ENCODE measurements around the gene JPH3.
"Not testable (repeated sequence)": the region's sequence is repeated elsewhere in the genome, so short reads cannot be mapped to it uniquely, and the experiment has no call there.

The JPH3 gene

DNA sequence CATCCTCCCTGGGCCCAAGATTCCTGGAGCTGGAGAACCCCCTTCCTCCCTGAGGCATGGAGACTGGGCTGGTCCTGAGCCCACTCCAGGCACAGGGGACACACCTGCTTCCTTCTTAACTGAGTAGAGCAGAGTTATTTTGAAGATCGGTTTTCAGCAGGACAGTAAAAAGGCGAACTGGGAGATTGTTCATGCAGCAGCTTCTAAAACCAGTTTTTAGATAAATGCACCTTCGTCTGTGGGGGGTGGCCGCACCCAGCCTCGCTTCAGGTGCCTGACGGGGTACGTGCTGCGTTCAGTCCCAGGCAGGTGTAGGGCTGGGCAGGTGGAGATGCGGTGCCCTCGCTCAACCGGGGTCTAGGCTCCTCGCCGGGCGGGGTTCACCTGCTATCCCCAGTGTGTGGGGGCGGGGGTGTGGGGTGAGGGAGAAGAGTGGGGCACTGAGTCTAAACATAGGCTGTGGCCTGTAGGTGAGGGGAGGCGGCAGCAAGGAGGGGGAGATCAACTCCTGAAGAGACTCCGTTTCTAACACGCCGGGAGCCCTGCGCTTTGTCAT lies 69.5 kb downstream of the JPH3 start:
- Histone ChIP-seq H3K9ac (ENCODE audit: low read depth, low read length) (no peak overlapping the region), H3K4me1 (ENCODE audit: control insufficient read depth, insufficient read depth, low read length) (peaks cover 4% of the 10 kb centered on the region; the same call in 1 of the 2 replicates), H3K36me3 (ENCODE audit: control insufficient read depth, insufficient read depth, low read length) (no peaks in the 10 kb centered on the region), H3K27ac (ENCODE audit: low read depth, low read length) (no peak overlapping the region), H3K9me3 (ENCODE audit: control insufficient read depth, insufficient read depth, low read length) (no peaks in the 10 kb centered on the region), H3K4me3 (ENCODE audit: low read depth, low read length) (no peak overlapping the region), H3K27me3 (ENCODE audit: control insufficient read depth, insufficient read depth, low read length) (no peaks in the 10 kb centered on the region)

DNA sequence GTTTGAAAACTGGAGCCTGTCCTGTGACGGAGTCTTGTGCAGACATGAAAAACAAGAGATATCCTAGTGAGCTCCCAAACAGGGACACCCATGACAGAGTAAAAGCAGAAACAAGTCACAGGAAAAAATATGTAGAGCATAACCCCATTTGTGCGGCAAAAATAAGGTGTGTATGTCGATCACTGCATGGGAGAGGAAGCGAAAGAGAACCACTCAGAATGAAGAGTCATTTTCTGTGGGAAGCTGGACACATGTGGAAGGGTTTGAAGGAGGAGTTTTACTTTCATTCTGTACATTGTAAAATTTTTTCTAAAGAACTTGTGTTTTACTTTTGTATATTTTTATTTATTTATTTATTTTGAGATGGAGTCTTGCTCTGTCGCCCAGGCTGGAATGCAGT lies 72.1 kb downstream of the JPH3 start:
- H3K36me3 ChIP-seq (ENCODE audit: control insufficient read depth, insufficient read depth, low read length), result no peaks in the 10 kb centered on the region
- H3K9ac ChIP-seq (ENCODE audit: low read depth, low read length), result no peak overlapping the region
- no peak overlapping the region for H3K4me3 ChIP-seq (ENCODE audit: low read depth, low read length)
- H3K27me3 ChIP-seq (ENCODE audit: control insufficient read depth, insufficient read depth, low read length), result no peaks in the 10 kb centered on the region
- peaks cover 4% of the 10 kb centered on the region; the same call in 1 of the 2 replicates for H3K4me1 ChIP-seq (ENCODE audit: control insufficient read depth, insufficient read depth, low read length)
- H3K9me3 ChIP-seq (ENCODE audit: control insufficient read depth, insufficient read depth, low read length), result no peaks in the 10 kb centered on the region
- H3K27ac ChIP-seq (ENCODE audit: low read depth, low read length), result no peak overlapping the region

DNA sequence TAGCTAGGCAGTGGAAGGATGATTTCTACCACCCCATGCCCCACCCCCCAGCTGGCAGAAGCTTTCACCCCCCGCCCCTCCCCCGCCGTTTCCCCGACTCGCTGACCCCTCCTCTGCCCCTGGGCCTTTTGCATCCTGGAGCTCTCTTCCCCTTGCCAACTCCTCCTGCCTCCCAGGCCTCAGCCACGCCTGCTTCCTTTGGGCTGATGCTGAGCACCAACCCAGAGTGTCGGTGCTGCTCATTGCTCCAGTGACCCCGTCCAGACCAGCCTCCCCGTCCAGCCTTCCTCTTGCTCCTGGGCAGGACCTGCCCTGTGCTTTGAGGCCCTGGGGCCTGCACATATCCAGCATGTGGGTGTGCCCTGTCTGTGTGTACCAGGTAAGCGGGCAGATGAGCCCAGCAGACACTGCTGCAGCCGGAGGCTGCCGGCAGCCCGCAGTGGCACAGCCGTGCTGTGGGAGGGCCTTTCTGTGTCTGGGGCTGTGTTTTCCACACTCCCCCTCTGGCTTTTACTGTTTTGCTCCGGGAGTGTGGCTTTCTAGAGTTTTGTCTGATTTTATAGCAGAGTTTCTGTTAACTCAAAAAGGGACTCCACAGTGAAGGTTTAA lies 72.9 kb downstream of the JPH3 start:
- no peaks in the 10 kb centered on the region for H3K27me3 ChIP-seq (ENCODE audit: control insufficient read depth, insufficient read depth, low read length)
- H3K4me3 ChIP-seq (ENCODE audit: low read depth, low read length), result no peak overlapping the region
- H3K27ac ChIP-seq (ENCODE audit: low read depth, low read length), result no peak overlapping the region
- no peaks in the 10 kb centered on the region for H3K9me3 ChIP-seq (ENCODE audit: control insufficient read depth, insufficient read depth, low read length)
- H3K9ac ChIP-seq (ENCODE audit: low read depth, low read length), result no peak overlapping the region
- H3K36me3 ChIP-seq (ENCODE audit: control insufficient read depth, insufficient read depth, low read length), result no peaks in the 10 kb centered on the region
- H3K4me1 ChIP-seq (ENCODE audit: control insufficient read depth, insufficient read depth, low read length), result peaks cover 4% of the 10 kb centered on the region; the same call in 1 of the 2 replicates

DNA sequence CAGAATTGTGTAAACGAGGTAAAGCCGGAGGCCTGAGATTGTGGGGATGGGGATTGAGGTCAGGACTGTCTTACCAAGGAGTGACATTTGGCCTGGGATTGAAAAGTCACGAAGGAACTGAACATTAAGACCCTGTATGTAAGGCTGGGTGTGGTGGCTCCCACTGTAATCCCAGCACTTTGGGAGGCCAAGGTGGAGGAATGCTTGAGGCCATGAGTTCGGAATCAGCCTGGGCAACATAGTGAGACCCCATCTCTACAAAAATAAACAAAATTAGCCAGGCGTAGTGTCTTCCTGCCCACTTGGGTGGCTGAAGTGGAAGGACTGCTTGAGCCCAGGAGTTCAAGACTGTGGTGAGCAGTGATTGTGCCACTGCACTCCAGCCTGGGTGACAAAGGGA lies 75.5 kb downstream of the JPH3 start:
- Histone ChIP-seq H3K9ac (ENCODE audit: low read depth, low read length) (no peak overlapping the region), H3K9me3 (ENCODE audit: control insufficient read depth, insufficient read depth, low read length) (no peaks in the 10 kb centered on the region), H3K4me3 (ENCODE audit: low read depth, low read length) (no peak overlapping the region), H3K4me1 (ENCODE audit: control insufficient read depth, insufficient read depth, low read length) (peaks cover 4% of the 10 kb centered on the region; the same call in 1 of the 2 replicates), H3K27me3 (ENCODE audit: control insufficient read depth, insufficient read depth, low read length) (no peaks in the 10 kb centered on the region), H3K36me3 (ENCODE audit: control insufficient read depth, insufficient read depth, low read length) (no peaks in the 10 kb centered on the region), H3K27ac (ENCODE audit: low read depth, low read length) (no peak overlapping the region)

DNA sequence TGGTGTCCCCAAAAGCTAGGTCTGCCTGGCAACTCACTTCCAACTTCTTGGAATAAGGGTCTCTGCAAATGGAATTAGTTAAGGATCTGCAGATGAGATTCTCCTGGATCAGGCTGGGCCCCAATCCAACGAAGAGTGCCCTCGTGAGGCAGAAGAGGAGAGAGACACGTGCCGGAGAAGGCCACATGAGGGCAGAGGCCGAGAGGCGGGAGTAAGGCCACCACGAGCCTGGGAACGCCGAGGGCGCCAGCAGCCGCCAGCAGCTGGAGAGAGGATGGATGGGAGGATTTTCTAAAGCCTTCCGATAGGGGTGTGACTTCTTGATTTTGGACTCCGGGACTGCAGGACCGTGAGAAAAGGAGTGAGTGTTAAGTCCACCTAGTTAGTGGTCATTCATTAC lies 76.3 kb downstream of the JPH3 start:
- Histone ChIP-seq H3K27me3 (ENCODE audit: control insufficient read depth, insufficient read depth, low read length) (no peaks in the 10 kb centered on the region), H3K4me1 (ENCODE audit: control insufficient read depth, insufficient read depth, low read length) (peaks cover 4% of the 10 kb centered on the region; the same call in 1 of the 2 replicates), H3K36me3 (ENCODE audit: control insufficient read depth, insufficient read depth, low read length) (no peaks in the 10 kb centered on the region), H3K27ac (ENCODE audit: low read depth, low read length) (no peak overlapping the region), H3K9ac (ENCODE audit: low read depth, low read length) (no peak overlapping the region), H3K4me3 (ENCODE audit: low read depth, low read length) (no peak overlapping the region), H3K9me3 (ENCODE audit: control insufficient read depth, insufficient read depth, low read length) (no peaks in the 10 kb centered on the region)

DNA sequence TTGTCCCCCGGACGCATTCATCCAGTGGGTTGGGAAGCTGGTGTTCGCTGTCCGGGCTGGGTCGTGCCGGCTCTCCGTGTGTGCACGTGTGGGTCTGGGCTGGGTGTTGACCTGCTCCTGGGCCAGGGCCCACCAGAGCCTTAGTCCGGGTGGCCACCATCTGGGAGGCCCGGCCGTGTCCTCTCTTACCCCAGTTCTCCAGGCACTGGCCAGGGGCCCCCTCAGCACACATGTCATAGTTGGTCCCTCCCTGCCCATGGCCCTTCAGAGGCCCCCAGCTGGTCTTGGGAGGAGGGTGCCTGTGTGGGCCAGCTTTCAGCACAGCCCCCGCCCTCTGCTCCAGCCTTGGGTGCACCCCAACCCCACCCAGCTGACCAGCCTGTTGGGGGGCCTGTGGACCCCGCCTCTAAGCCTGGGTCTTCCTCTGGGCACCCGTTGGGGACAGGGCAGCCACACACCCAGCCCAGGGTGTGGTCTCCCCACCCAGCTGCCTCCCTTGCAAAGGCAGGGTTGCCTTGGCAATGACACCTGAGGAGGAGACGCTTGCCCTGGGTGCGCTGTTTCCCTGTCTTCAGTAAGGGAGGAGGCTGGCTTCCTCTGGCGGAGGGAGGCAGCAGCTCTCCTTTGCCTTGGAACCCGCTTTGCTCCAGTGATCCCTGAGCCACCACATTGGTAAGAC lies 77.4 kb downstream of the JPH3 start:
- Histone ChIP-seq H3K27ac (ENCODE audit: low read depth, low read length) (no peak overlapping the region), H3K36me3 (ENCODE audit: control insufficient read depth, insufficient read depth, low read length) (no peaks in the 10 kb centered on the region), H3K9ac (ENCODE audit: low read depth, low read length) (no peak overlapping the region), H3K27me3 (ENCODE audit: control insufficient read depth, insufficient read depth, low read length) (no peaks in the 10 kb centered on the region), H3K9me3 (ENCODE audit: control insufficient read depth, insufficient read depth, low read length) (no peaks in the 10 kb centered on the region), H3K4me1 (ENCODE audit: control insufficient read depth, insufficient read depth, low read length) (peaks cover 4% of the 10 kb centered on the region; the same call in 1 of the 2 replicates), H3K4me3 (ENCODE audit: low read depth, low read length) (no peak overlapping the region)

DNA sequence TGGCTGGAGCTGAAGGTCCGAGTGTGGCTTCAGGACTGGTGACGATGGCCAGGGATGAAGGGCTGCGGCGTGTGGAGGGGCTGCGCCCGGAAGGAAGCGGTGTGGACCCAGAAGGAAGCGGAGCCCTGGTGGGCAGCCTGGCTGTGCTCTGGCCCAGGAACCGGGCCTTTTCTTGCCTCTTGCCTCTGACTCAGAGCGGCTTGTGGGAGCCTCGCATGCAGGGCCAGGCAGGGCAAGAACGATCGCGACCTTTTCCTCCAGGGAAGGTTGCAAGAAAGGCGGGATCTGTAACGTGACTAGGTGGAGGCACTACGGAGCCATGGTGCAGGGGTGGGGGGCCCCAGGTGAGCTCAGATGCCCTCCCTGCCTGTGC lies 78.0 kb downstream of the JPH3 start:
- no peaks in the 10 kb centered on the region for H3K36me3 ChIP-seq (ENCODE audit: control insufficient read depth, insufficient read depth, low read length)
- H3K9ac ChIP-seq (ENCODE audit: low read depth, low read length), result no peak overlapping the region
- H3K27ac ChIP-seq (ENCODE audit: low read depth, low read length), result no peak overlapping the region
- no peaks in the 10 kb centered on the region for H3K27me3 ChIP-seq (ENCODE audit: control insufficient read depth, insufficient read depth, low read length)
- H3K9me3 ChIP-seq (ENCODE audit: control insufficient read depth, insufficient read depth, low read length), result no peaks in the 10 kb centered on the region
- H3K4me3 ChIP-seq (ENCODE audit: low read depth, low read length), result no peak overlapping the region
- peaks cover 2% of the 10 kb centered on the region; the same call in 1 of the 2 replicates for H3K4me1 ChIP-seq (ENCODE audit: control insufficient read depth, insufficient read depth, low read length)

DNA sequence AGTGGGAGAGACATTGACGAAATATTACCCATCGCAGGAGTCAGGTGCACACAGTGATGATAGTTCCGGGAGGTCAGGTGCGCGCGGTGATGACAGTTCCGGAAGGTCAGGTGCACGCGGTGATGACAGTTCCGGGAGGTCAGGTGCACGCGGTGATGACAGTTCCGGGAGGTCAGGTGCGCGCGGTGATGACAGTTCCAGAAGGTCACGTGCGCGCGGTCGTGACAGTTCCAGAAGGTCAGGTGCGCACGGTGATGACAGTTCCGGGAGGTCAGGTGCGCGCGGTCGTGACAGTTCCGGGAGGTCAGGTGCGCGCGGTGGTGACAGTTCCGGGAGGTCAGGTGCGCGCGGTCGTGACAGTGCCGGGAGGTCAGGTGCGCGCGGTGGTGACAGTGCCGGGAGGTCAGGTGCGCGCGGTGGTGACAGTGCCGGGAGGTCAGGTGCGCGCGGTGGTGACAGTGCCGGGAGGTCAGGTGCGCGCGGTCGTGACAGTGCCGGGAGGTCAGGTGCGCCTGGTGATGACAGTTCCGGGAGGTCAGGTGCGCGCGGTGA lies 78.8 kb downstream of the JPH3 start:
- not testable (repeated sequence) for H3K27ac ChIP-seq (ENCODE audit: low read depth, low read length); H3K4me1 ChIP-seq (ENCODE audit: control insufficient read depth, insufficient read depth, low read length); H3K9me3 ChIP-seq (ENCODE audit: control insufficient read depth, insufficient read depth, low read length); H3K4me3 ChIP-seq (ENCODE audit: low read depth, low read length); H3K36me3 ChIP-seq (ENCODE audit: control insufficient read depth, insufficient read depth, low read length); H3K9ac ChIP-seq (ENCODE audit: low read depth, low read length); H3K27me3 ChIP-seq (ENCODE audit: control insufficient read depth, insufficient read depth, low read length)

DNA sequence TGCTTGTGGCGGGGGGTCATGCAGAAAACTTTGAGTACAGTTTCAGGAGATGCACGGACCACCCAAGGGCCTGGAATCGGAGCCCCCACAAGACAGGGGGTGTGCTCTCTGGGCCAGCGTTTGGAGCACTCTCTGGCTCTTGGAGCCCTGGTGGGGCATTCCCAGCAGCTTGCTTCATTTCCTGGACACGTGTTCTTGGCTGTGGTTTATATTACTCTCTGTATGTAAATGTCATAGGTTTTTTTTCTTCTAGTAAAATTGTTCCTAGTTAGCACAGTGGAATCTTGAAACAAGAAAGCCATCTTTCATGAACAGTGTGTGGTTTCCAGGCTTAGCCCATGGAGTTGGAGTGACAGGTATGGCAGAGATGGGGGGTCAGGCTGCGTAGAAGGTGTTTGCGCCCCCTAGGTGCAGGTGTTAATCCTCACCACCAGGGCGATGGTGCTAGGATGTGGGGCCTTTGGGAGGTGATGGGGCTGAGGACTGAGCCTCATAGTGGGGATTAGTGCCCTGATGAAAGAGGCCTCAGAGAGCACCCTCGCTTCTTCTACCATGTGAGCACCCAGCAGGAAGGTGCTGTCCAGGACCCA lies 79.8 kb downstream of the JPH3 start:
- Histone ChIP-seq H3K4me3 (ENCODE audit: low read depth, low read length) (no peak overlapping the region), H3K36me3 (ENCODE audit: control insufficient read depth, insufficient read depth, low read length) (peaks cover 5% of the 10 kb centered on the region; the same call in 1 of the 2 replicates), H3K9me3 (ENCODE audit: control insufficient read depth, insufficient read depth, low read length) (no peaks in the 10 kb centered on the region), H3K4me1 (ENCODE audit: control insufficient read depth, insufficient read depth, low read length) (no peaks in the 10 kb centered on the region), H3K9ac (ENCODE audit: low read depth, low read length) (no peak overlapping the region), H3K27ac (ENCODE audit: low read depth, low read length) (no peak overlapping the region), H3K27me3 (ENCODE audit: control insufficient read depth, insufficient read depth, low read length) (no peaks in the 10 kb centered on the region)

DNA sequence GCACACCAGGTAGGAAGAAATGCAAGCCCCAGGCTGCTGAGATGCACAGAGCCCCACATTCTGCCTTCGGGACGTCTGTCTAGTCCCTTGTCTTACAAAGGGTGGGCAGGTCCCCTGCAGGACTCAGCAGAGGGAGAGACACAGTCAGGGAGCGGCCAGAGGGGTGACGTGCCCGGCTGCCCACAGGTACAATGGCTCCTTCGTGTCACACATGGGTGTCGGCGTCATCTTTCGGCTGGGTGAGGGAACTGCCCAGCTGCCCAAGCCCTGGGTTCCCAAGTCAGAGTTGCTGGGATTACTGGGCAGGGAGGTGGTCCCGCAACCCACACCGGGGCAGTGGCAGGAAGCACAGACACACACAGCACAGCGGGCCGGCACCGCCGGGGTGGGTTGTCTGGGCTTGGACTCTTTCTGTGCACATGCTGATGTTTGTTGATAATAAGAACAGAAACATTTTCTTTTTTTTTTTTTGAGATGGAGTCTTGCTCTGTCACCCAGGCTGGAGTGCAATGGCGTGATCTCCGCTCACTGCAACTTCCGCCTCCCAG lies 80.6 kb downstream of the JPH3 start:
- Histone ChIP-seq H3K4me3 (ENCODE audit: low read depth, low read length) (no peak overlapping the region), H3K27me3 (ENCODE audit: control insufficient read depth, insufficient read depth, low read length) (no peaks in the 10 kb centered on the region), H3K9me3 (ENCODE audit: control insufficient read depth, insufficient read depth, low read length) (no peaks in the 10 kb centered on the region), H3K9ac (ENCODE audit: low read depth, low read length) (no peak overlapping the region), H3K36me3 (ENCODE audit: control insufficient read depth, insufficient read depth, low read length) (peaks cover 5% of the 10 kb centered on the region; the same call in 1 of the 2 replicates), H3K27ac (ENCODE audit: low read depth, low read length) (no peak overlapping the region), H3K4me1 (ENCODE audit: control insufficient read depth, insufficient read depth, low read length) (no peaks in the 10 kb centered on the region)
